ENCODE measurements around the gene ACSM3. TPM values are rescaled to one million over a fixed set of nuclear protein-coding genes. Genes with fewer than 3 reads are reported as not detected.

Gene ACSM3
- polyA plus RNA-seq, 2 of the 4 experiments (the other 2 are of a cell fraction) = 2.9 to 15.7 TPM

- POLR2A ChIA-PET = no interaction called here
- peaks cover 11% of the 10 kb centered on the region for H3K9me3 ChIP-seq
- 81% methylated on average over 3 of the region's 3 CpGs for WGBS (ENCODE audit: missing lambda C conversion rate)
- no peak for ATAC-seq
- no peak for FAIRE-seq
- H3K4me1 ChIP-seq = no peaks in the 10 kb centered on the region
- TF ChIP-seq FOSL2 (IDR thresholded peaks at IDR 0.05) (no peak), FOSL2 (CRISPR knock-in tag; IDR thresholded peaks at IDR 0.05) (no peak), FOXS1 (CRISPR knock-in tag; IDR thresholded peaks at IDR 0.05) (no peak), TFCP2L1 (CRISPR knock-in tag; IDR thresholded peaks at IDR 0.05) (no peak), EP300 (IDR thresholded peaks at IDR 0.05) (no peak), ESRRA (IDR thresholded peaks at IDR 0.05; ENCODE audit: borderline replicate concordance, low read length) (no peak), ELK1 (IDR thresholded peaks at IDR 0.05; ENCODE audit: low read depth, low read length) (no peak)
- H3K4me2 ChIP-seq = no peak overlapping the region
- no peak overlapping the region for H3K4me3 ChIP-seq
- CTCF ChIA-PET = interaction anchor here (0.8 kb wide), 1 partner anchor 8 kb away, joined by 4 read pairs; no protein-coding TSS in a partner anchor
- no peak for DNase-seq (ENCODE audit: low read depth in 1 of 2, low spot score in 1 of 2)
- H3K27ac ChIP-seq = no peak overlapping the region
Observed at GRCh38 chr16:20746461-20746860, 17.4 kb upstream of the ACSM3 start.

- no peak overlapping the region for H3K4me3 ChIP-seq
- no peak overlapping the region for H3K27ac ChIP-seq
- ChIA-PET POLR2A (no interaction called here), CTCF (no interaction called here)
- 38% methylated on average over 4 of the region's 4 CpGs for WGBS (ENCODE audit: missing lambda C conversion rate)
- peaks cover 11% of the 10 kb centered on the region for H3K9me3 ChIP-seq
- no peaks in the 10 kb centered on the region for H3K4me1 ChIP-seq
- DNase-seq (ENCODE audit: low read depth in 1 of 2, low spot score in 1 of 2) (peak in 1 of 2 experiments; percentile 29), FAIRE-seq (no peak), ATAC-seq (no peak)
- H3K4me2 ChIP-seq = no peak overlapping the region
- TF ChIP-seq SMC3 (IDR thresholded peaks at IDR 0.05) = no peak
- TF ChIP-seq RNF2 (IDR thresholded peaks at IDR 0.05; ENCODE audit: borderline replicate concordance, low read depth) = no peak
- no peak for TF ChIP-seq MAFK (IDR thresholded peaks at IDR 0.05; ENCODE audit: partially characterized antibody)
- TF ChIP-seq MYC (IDR thresholded peaks at IDR 0.05; ENCODE audit: borderline replicate concordance, low read length) = no peak
- no peak for TF ChIP-seq FOSB (CRISPR knock-in tag; IDR thresholded peaks at IDR 0.05)
- no peak for TF ChIP-seq POLR2A (IDR thresholded peaks at IDR 0.05; ENCODE audit: low read length)
- TF ChIP-seq USF2 (IDR thresholded peaks at IDR 0.05) = no peak
- no peak for TF ChIP-seq RARB (CRISPR knock-in tag; IDR thresholded peaks at IDR 0.05)
- TF ChIP-seq MAX (IDR thresholded peaks at IDR 0.05) = no peak
- TF ChIP-seq CBX2 (IDR thresholded peaks at IDR 0.05; ENCODE audit: borderline replicate concordance, low read depth) = no peak
- TF ChIP-seq PBX3 (IDR thresholded peaks at IDR 0.05) = no peak
- TF ChIP-seq FOSL2 (IDR thresholded peaks at IDR 0.05) = no peak
- TF ChIP-seq FOSL2 (CRISPR knock-in tag; IDR thresholded peaks at IDR 0.05) = no peak
- TF ChIP-seq ZC3H11A (IDR thresholded peaks at IDR 0.05) = no peak
- TF ChIP-seq CBX8 (IDR thresholded peaks at IDR 0.05) = no peak
Observed at GRCh38 chr16:20747030-20747816, 16.6 kb upstream of the ACSM3 start.

GRCh38 chr16:20749474-20749873 lies 14.3 kb upstream of the ACSM3 start:
- FAIRE-seq = no peak
- 24% methylated on average over 1 of the region's 1 CpG for WGBS (ENCODE audit: missing lambda C conversion rate)
- Histone ChIP-seq H3K4me2 (no peak overlapping the region), H3K27ac (no peak overlapping the region), H3K4me1 (no peaks in the 10 kb centered on the region), H3K9me3 (peaks cover 11% of the 10 kb centered on the region), H3K4me3 (no peak overlapping the region)
- ChIA-PET CTCF (no interaction called here), POLR2A (no interaction called here)
- no peak for ATAC-seq
- TF ChIP-seq SMC3 (IDR thresholded peaks at IDR 0.05) (no peak), KDM5A (IDR thresholded peaks at IDR 0.05) (no peak), CBX8 (IDR thresholded peaks at IDR 0.05) (no peak), BHLHE40 (IDR thresholded peaks at IDR 0.05; ENCODE audit: low read depth, low read length) (no peak), CTCF (IDR thresholded peaks at IDR 0.05) (no peak), JUN (IDR thresholded peaks at IDR 0.05) (no peak), POLR2A (IDR thresholded peaks at IDR 0.05; ENCODE audit: low read length) (no peak), CBX2 (IDR thresholded peaks at IDR 0.05; ENCODE audit: borderline replicate concordance, low read depth) (no peak)
- no peak for DNase-seq (ENCODE audit: low read depth in 1 of 2, low spot score in 1 of 2)

Measured in A549 (cell line).